ENCODE results near the gene CASP4. TPM values are rescaled to one million over a fixed set of nuclear protein-coding genes. Genes with fewer than 3 reads are reported as not detected.

Gene CASP4
- total and polyA plus RNA-seq, 9 of the 15 experiments (the other 6 are each of a cell fraction or from before 2014, with no cell fraction given): 0.15 to 0.42 (median 0.27) TPM; not detected in 1

- TF ChIP-seq TEAD2 (tag; IDR thresholded peaks at IDR 0.05) (no peak), ZNF224 (CRISPR knock-in tag; IDR thresholded peaks at IDR 0.05) (no peak), LARP7 (IDR thresholded peaks at IDR 0.05) (no peak)
Measured at GRCh38 chr11:104912102-104912501, 56.3 kb downstream of the CASP4 start (continued).

DNA sequence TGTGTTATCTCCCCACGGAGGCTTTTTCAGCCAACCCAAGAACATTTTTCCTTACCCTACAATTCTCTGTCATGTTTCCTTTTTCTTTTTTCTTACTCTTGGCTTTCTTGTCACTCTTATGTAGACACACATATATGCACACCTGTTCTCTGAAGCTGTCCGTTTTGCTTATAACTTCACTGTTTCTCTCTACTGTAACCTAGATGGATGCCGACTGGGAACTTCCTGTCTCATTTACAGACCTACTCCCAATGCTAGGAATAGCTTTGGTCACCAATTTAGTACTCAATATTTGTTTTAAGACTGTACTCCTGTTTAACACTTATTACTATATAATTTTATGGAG is 60.2 kb downstream of the CASP4 start:
- Histone ChIP-seq H3K4me1 (replicated peaks in 1 of 2; ENCODE audit: control insufficient read depth in 2 of 2, insufficient read depth in 2 of 2, low read length in 2 of 2) (no peaks in the 10 kb centered on the region), H3K4me3 (no peak overlapping the region), H3K27ac (ENCODE audit: extremely low read depth, low read depth, low read length) (no peak overlapping the region), H3K79me2 (ENCODE audit: control insufficient read depth, insufficient read depth, low read length) (no peaks in the 10 kb centered on the region), H3K27me3 (ENCODE audit: control insufficient read depth in 2 of 2, insufficient read depth in 2 of 2, low read length in 2 of 2) (no peaks in the 10 kb centered on the region), H2AFZ (ENCODE audit: low read depth, low read length) (no peak overlapping the region), H3K9me3 (replicated peaks; ENCODE audit: control insufficient read depth, insufficient read depth, low read depth, low read length) (no peaks in the 10 kb centered on the region), H3K9me1 (ENCODE audit: control insufficient read depth, insufficient read depth, low read length) (no peaks in the 10 kb centered on the region), H3K36me3 (ENCODE audit: control insufficient read depth, insufficient read depth, low read length) (no peaks in the 10 kb centered on the region), H3K4me2 (ENCODE audit: insufficient read depth, low read length) (no peak overlapping the region), H4K20me1 (replicated peaks; ENCODE audit: control insufficient read depth, insufficient read depth, low read length) (no peaks in the 10 kb centered on the region), H3K9ac (ENCODE audit: insufficient read depth in 1 of 2, low read depth in 2 of 2, low read length in 2 of 2) (no peak overlapping the region)
- DNase-seq (ENCODE audit: extremely low read depth in 1 of 4, low spot score in 3 of 4) (no peak), FAIRE-seq (no peak), ATAC-seq (no peak)
- no TSS peak for BruUV-seq (replicated peaks)
- in situ Hi-C loops (cut with MboI) (no loop called here), intact Hi-C loops (cut with micrococcal nuclease) (no loop called here)
- ChIA-PET POLR2A (no interaction called here), CTCF (ENCODE audit: low intra/inter-chr PET ratio) (no interaction called here)
- 0% methylated on average over 3 of the region's 3 CpGs for WGBS (ENCODE audit: insufficient coverage, low coverage, missing lambda C conversion rate)
- TF ChIP-seq DIDO1 (tag; IDR thresholded peaks at IDR 0.05; ENCODE audit: low read depth) (no peak), CBX8 (IDR thresholded peaks at IDR 0.05; ENCODE audit: borderline replicate concordance, extremely low read depth, low read depth, low read length, poor library complexity, severe bottlenecking) (no peak), ZNF507 (tag; conservative IDR thresholded peaks at IDR 0.05) (no peak), CHD2 (IDR thresholded peaks at IDR 0.05; ENCODE audit: low read depth, low read length) (no peak), FUS (optimal IDR thresholded peaks at IDR 0.05; ENCODE audit: low read depth, low read length) (no peak), ZNF583 (CRISPR knock-in tag; IDR thresholded peaks at IDR 0.05) (no peak), TOE1 (IDR thresholded peaks at IDR 0.05; ENCODE audit: borderline replicate concordance) (no peak), TOE1 (CRISPR knock-in tag; IDR thresholded peaks at IDR 0.05; ENCODE audit: borderline replicate concordance, low read depth) (no peak), SREBF2 (CRISPR knock-in tag; IDR thresholded peaks at IDR 0.05) (no peak)
- TF ChIP-seq, protein P1, sequence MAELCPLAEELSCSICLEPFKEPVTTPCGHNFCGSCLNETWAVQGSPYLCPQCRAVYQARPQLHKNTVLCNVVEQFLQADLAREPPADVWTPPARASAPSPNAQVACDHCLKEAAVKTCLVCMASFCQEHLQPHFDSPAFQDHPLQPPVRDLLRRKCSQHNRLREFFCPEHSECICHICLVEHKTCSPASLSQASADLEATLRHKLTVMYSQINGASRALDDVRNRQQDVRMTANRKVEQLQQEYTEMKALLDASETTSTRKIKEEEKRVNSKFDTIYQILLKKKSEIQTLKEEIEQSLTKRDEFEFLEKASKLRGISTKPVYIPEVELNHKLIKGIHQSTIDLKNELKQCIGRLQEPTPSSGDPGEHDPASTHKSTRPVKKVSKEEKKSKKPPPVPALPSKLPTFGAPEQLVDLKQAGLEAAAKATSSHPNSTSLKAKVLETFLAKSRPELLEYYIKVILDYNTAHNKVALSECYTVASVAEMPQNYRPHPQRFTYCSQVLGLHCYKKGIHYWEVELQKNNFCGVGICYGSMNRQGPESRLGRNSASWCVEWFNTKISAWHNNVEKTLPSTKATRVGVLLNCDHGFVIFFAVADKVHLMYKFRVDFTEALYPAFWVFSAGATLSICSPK (IDR thresholded peaks at IDR 0.05; ENCODE audit: borderline replicate concordance): no peak

All from K562 (cell line).